H1 (cell line): ENCODE results near the gene COLEC12. TPM values are rescaled to one million over a fixed set of nuclear protein-coding genes. Genes with fewer than 3 reads are reported as not detected.

ENCODE experiments used
- CTCF ChIA-PET: fragments of 300-600 bp; sonication (Branson Sonifier 250); formaldehyde crosslinking; loops from one replicate; lab custom pipeline; 2021; ENCODE audit not compliant: partially characterized antibody; lab: Charles Lee
- POLR2A ChIA-PET: fragments of 300-600 bp; sonication (Branson Sonifier 250); formaldehyde crosslinking; loops from one replicate; lab custom pipeline; 2021; ENCODE audit warnings: inconsistent platforms; ENCODE audit not compliant: partially characterized antibody; lab: Charles Lee
- DNase-seq, 2 experiments: peaks; one replicate each; pipeline versions ENCODE4 v3.0.0 to v3.0.0-alpha.2; 2010 to 2022; ENCODE audit warnings: low spot score in 2 of 2, low read depth in 1 of 2, mixed read lengths in 1 of 2
- FAIRE-seq: peaks from 2 replicates; lab custom pipeline; 2011; peaks lifted over from hg19 to GRCh38; lab: Jason Lieb, UNC
- H2AFZ ChIP-seq: 2 replicates; pipeline ENCODE4 v1.8.1; 2012; ENCODE audit warnings: low read length, inconsistent platforms
- H2AK5ac ChIP-seq: 2 replicates; pipeline ENCODE4 v1.6.1; 2013; ENCODE audit warnings: low read depth, low read length
- H2BK120ac ChIP-seq: replicated peaks from 2 replicates; pipeline ENCODE3; 2013; ENCODE audit warnings: low read depth, low read length, inconsistent platforms
- H2BK12ac ChIP-seq: 2 replicates; pipeline ENCODE4 v1.6.1; 2013; ENCODE audit warnings: low read depth, low read length
- H2BK15ac ChIP-seq: 2 replicates; pipeline ENCODE4 v1.6.1; 2013; ENCODE audit warnings: low read length
- H2BK20ac ChIP-seq: 2 replicates; pipeline ENCODE4 v1.6.1; 2013; ENCODE audit warnings: low read length
- H2BK5ac ChIP-seq: 2 replicates; pipeline ENCODE4 v1.6.1; 2013; ENCODE audit warnings: low read depth, low read length
- H3K14ac ChIP-seq: 2 replicates; pipeline ENCODE4 v1.6.1; 2013; ENCODE audit warnings: inconsistent platforms; ENCODE audit not compliant: insufficient read length
- H3K18ac ChIP-seq: 2 replicates; pipeline ENCODE4 v1.6.1; 2013; ENCODE audit warnings: low read length; ENCODE audit errors: extremely low read depth
- H3K23ac ChIP-seq: 2 replicates; pipeline ENCODE4 v1.6.1; 2013; ENCODE audit warnings: inconsistent platforms; ENCODE audit not compliant: insufficient read length
- H3K23me2 ChIP-seq: 2 replicates; pipeline ENCODE4 v1.6.1; 2013; ENCODE audit warnings: low read depth, low read length
- H3K27ac ChIP-seq: 2 replicates; pipeline ENCODE4 v1.6.1; 2011; ENCODE audit warnings: low read depth, low read length, inconsistent platforms
- H3K27me3 ChIP-seq, 4 experiments: replicated peaks in 1 of 4; 1 replicate in 1 of 4; 2 replicates in 3 of 4; pipeline versions ENCODE4 v1.6.1 to v1.8.1; 2011 to 2013; ENCODE audit warnings: low read length in 3 of 4, mild to moderate bottlenecking in 3 of 4, inconsistent platforms in 2 of 4, mixed read lengths in 2 of 4, moderate library complexity in 1 of 4; ENCODE audit not compliant: control insufficient read depth in 3 of 4, insufficient read depth in 3 of 4; ENCODE audit errors: extremely low read depth in 1 of 4
- H3K36me3 ChIP-seq, 4 experiments: 2 replicates each; pipeline versions ENCODE4 v1.6.1 to v1.8.1; 2011 to 2013; ENCODE audit warnings: mild to moderate bottlenecking in 4 of 4, low read length in 3 of 4, moderate library complexity in 2 of 4, control low read depth in 1 of 4, inconsistent platforms in 1 of 4; ENCODE audit not compliant: insufficient read depth in 4 of 4, control insufficient read depth in 2 of 4
- H3K4ac ChIP-seq: replicated peaks from 2 replicates; pipeline ENCODE3; 2013; ENCODE audit warnings: low read length, low read depth, mixed read lengths, inconsistent platforms; ENCODE audit not compliant: insufficient read length
- H3K4me1 ChIP-seq, 4 experiments: replicated peaks in 1 of 4; 1 replicate in 1 of 4; 2 replicates in 3 of 4; pipeline versions ENCODE4 v1.6.1 to v1.8.1; 2011 to 2013; ENCODE audit warnings: low read length in 3 of 4, inconsistent platforms in 2 of 4, mixed read lengths in 1 of 4; ENCODE audit not compliant: insufficient read depth in 4 of 4, control insufficient read depth in 3 of 4
- H3K4me2 ChIP-seq, 2 experiments: 2 replicates each; pipeline versions ENCODE4 v1.6.1 to v1.8.1; 2011 to 2013; ENCODE audit warnings: low read depth in 2 of 2, low read length in 2 of 2, control low read depth in 1 of 2, inconsistent platforms in 1 of 2, mild to moderate bottlenecking in 1 of 2; ENCODE audit not compliant: insufficient read depth in 1 of 2
- H3K4me3 ChIP-seq, 4 experiments: fragments of 200-600, 300-600 bp in 1 of 4; sonication (generic), shearing (Covaris generic), sonication (Bioruptor Twin) in 1 of 4; 2 replicates each; pipeline versions ENCODE4 v1.5.1 to v1.8.1; 2011 to 2016; ENCODE audit warnings: low read length in 4 of 4, low read depth in 3 of 4, control low read depth in 2 of 4, inconsistent platforms in 2 of 4, mild to moderate bottlenecking in 2 of 4, mixed read lengths in 1 of 4, moderate library complexity in 1 of 4; ENCODE audit not compliant: insufficient read depth in 2 of 4; ENCODE audit errors: extremely low read depth in 1 of 4
- H3K56ac ChIP-seq: replicated peaks from 2 replicates; pipeline ENCODE3; 2013; ENCODE audit warnings: low read depth, mild to moderate bottlenecking, mixed read lengths, low read length, inconsistent platforms; ENCODE audit not compliant: insufficient read length
- H3K79me1 ChIP-seq: 2 replicates; pipeline ENCODE4 v1.6.1; 2013; ENCODE audit warnings: low read depth, low read length, control low read depth
- H3K79me2 ChIP-seq, 2 experiments: 2 replicates each; pipeline versions ENCODE4 v1.6.1 to v1.8.1; 2012 to 2013; ENCODE audit warnings: low read length in 2 of 2, mild to moderate bottlenecking in 2 of 2, inconsistent platforms in 1 of 2; ENCODE audit not compliant: insufficient read depth in 2 of 2, control insufficient read depth in 1 of 2
- H3K9ac ChIP-seq, 4 experiments: replicated peaks in 1 of 4; 1 replicate in 1 of 4; 2 replicates in 3 of 4; pipeline versions ENCODE4 v1.6.1 to v1.8.1; 2011 to 2013; ENCODE audit warnings: low read depth in 3 of 4, low read length in 3 of 4, control low read depth in 2 of 4, mild to moderate bottlenecking in 2 of 4, moderate library complexity in 2 of 4, inconsistent platforms in 1 of 4; ENCODE audit errors: extremely low read depth in 1 of 4
- H3K9me3 ChIP-seq, 2 experiments: 2 replicates each; pipeline versions ENCODE4 v1.6.1 to v1.8.1; 2012 to 2013; ENCODE audit warnings: mild to moderate bottlenecking in 2 of 2, moderate library complexity in 2 of 2, control low read depth in 1 of 2, inconsistent platforms in 1 of 2, low read depth in 1 of 2, low read length in 1 of 2, mixed read lengths in 1 of 2; ENCODE audit not compliant: insufficient read depth in 2 of 2
- H4K20me1 ChIP-seq, 2 experiments: replicated peaks in 1 of 2; 2 replicates each; pipeline versions ENCODE3 to v1.8.1; 2011 to 2013; ENCODE audit warnings: inconsistent platforms in 2 of 2, low read length in 2 of 2, mild to moderate bottlenecking in 1 of 2; ENCODE audit not compliant: insufficient read depth in 2 of 2, control insufficient read depth in 1 of 2
- H4K5ac ChIP-seq: 2 replicates; pipeline ENCODE4 v1.6.1; 2013; ENCODE audit warnings: low read length, low read depth, mixed read lengths, inconsistent platforms; ENCODE audit not compliant: insufficient read length
- H4K8ac ChIP-seq: 2 replicates; pipeline ENCODE4 v1.8.0; 2013; ENCODE audit warnings: mild to moderate bottlenecking, moderate library complexity, low read length, inconsistent platforms; ENCODE audit not compliant: insufficient read depth; ENCODE audit errors: extremely low read depth
- H4K91ac ChIP-seq: replicated peaks from 2 replicates; pipeline ENCODE3; 2013; ENCODE audit warnings: low read length, mixed read lengths, inconsistent platforms; ENCODE audit not compliant: insufficient read length
- CHD2 ChIP-seq: IDR thresholded peaks from 2 replicates; pipeline ENCODE4 v1.6.1; 2012; ENCODE audit warnings: low read length, improper control_type of control experiment
- FOSL1 ChIP-seq: IDR thresholded peaks from 2 replicates; pipeline ENCODE4 v1.6.1; 2011; ENCODE audit warnings: mild to moderate bottlenecking, low read depth, low read length, moderate library complexity; ENCODE audit not compliant: insufficient read depth
- MAFK ChIP-seq: IDR thresholded peaks from 2 replicates; pipeline ENCODE4 v1.6.1; 2012; ENCODE audit warnings: low read depth, mild to moderate bottlenecking, improper control_type of control experiment, low read length
- PHF8 ChIP-seq: fragments of 200-600 bp; sonication (generic); conservative IDR thresholded peaks from 2 replicates; pipeline ENCODE4 v1.7.1; 2012; ENCODE audit warnings: low read depth, mild to moderate bottlenecking, inconsistent platforms, low read length, moderate library complexity
- SAP30 ChIP-seq: fragments of 300-600 bp; sonication (generic); IDR thresholded peaks from 2 replicates; pipeline ENCODE4 v1.7.1; 2012; ENCODE audit warnings: low read length, moderate library complexity, mild to moderate bottlenecking, inconsistent platforms; ENCODE audit not compliant: insufficient read depth, insufficient replicate concordance
- SP1 ChIP-seq: IDR thresholded peaks from 2 replicates; pipeline ENCODE4 v1.6.1; 2011; ENCODE audit warnings: low read depth, low read length
- SP2 ChIP-seq: IDR thresholded peaks from 2 replicates; pipeline ENCODE4 v1.6.1; 2012; ENCODE audit warnings: mild to moderate bottlenecking, low read length, inconsistent platforms
- SP4 ChIP-seq: IDR thresholded peaks from 2 replicates; pipeline ENCODE4 v1.6.1; 2012; ENCODE audit warnings: low read length, inconsistent platforms
- TAF7 ChIP-seq: optimal IDR thresholded peaks from 2 replicates; pipeline ENCODE3; 2011; ENCODE audit warnings: low read depth, mild to moderate bottlenecking, inconsistent platforms, low read length, moderate library complexity, borderline replicate concordance
- WGBS, 2 experiments: shearing (Covaris generic) in 1 of 2; methylation state at CpG; one replicate each; pipeline versions ENCODE4 v1.1.6 to v1.1.7; 2013 to 2015; ENCODE audit warnings: low lambda C conversion rate in 2 of 2, mixed read lengths in 2 of 2, inconsistent platforms in 1 of 2, low coverage in 1 of 2, missing lambda C conversion rate in 1 of 2; ENCODE audit not compliant: insufficient replicate concordance in 2 of 2, insufficient coverage in 1 of 2, insufficient read length in 1 of 2; ENCODE audit errors: extremely low coverage in 1 of 2, missing lambda C conversion rate in 1 of 2; 5-methylcytosine and 5-hydroxymethylcytosine counted together
- polyA plus RNA-seq, 7 experiments: library from polyadenylated mRNA; depleted of rRNA in 3 of 7; stranded (reverse) in 5 of 7; unstranded in 2 of 7; fragments of >200 nt in 5 of 7; fragments of 200-250 nt in 2 of 7; gene quantifications; 1 replicate in 5 of 7; 2 replicates in 1 of 7; 4 replicates in 1 of 7; pipeline versions ENCODE4 v1.2.1 to v1.2.3, GENCODE V29; 2011 to 2013; ENCODE audit warnings: missing spikeins in 2 of 7, mixed read lengths in 2 of 7
- total RNA-seq: library from RNA; stranded (reverse); fragmentation: NEBNext Ultra II Directional; extraction: Animal tissue kit (Norgen Biotek cat#: 25700); gene quantifications from 2 replicates; pipeline ENCODE4 v1.2.1, GENCODE V29; 2021
- TF ChIP-seq, protein P1 (sequence below): IDR thresholded peaks from 2 replicates; pipeline ENCODE4 v1.6.1; 2011; ENCODE audit warnings: low read depth, mild to moderate bottlenecking, low read length; ENCODE audit not compliant: insufficient read depth
- TF ChIP-seq, protein P2 (sequence below), 3 experiments: IDR thresholded peaks; 1 replicate in 2 of 3; 2 replicates in 1 of 3; pipeline versions ENCODE4 v1.5.1 to v1.6.1; 2011; ENCODE audit warnings: low read length in 3 of 3, mild to moderate bottlenecking in 3 of 3, inconsistent platforms in 2 of 3, low read depth in 1 of 3, moderate library complexity in 1 of 3; ENCODE audit not compliant: insufficient read depth in 1 of 3; ENCODE audit errors: control extremely low read depth in 1 of 3

Gene COLEC12
- total and polyA plus RNA-seq, 2 of the 8 experiments (the other 6 are each of a cell fraction or from before 2014, with no cell fraction given) = 0.44 to 2.3 TPM

DNA sequence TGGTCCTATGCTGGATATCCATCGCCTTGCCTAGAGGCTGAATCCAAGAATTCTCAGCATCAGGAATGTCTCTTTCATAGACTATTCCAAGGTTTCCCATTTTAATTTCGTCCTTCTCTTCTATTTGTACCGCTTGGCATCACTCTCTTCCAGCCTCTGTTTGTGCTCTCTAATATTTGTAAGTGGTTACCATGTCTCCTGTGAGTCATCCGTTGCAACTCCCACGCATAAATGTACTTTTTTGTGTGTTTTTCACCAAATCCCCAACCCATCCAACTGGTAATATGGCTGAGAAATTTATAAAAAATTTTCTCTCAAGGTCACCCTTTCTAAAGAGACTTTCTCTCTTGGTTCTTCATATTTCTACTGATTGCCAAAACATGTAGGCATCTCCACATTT, 21.8 kb downstream of the COLEC12 start:
- Histone ChIP-seq H3K9me3 (no peaks in the 10 kb centered on the region), H2BK15ac (no peak overlapping the region), H2BK120ac (no peak overlapping the region), H3K9ac (no peak overlapping the region), H3K27ac (no peak overlapping the region), H4K91ac (no peak overlapping the region), H3K56ac (no peak overlapping the region), H2BK20ac (no peak overlapping the region), H2BK12ac (no peak overlapping the region), H3K36me3 (no peaks in the 10 kb centered on the region), H4K5ac (no peak overlapping the region), H3K79me1 (no peaks in the 10 kb centered on the region), H4K8ac (no peak overlapping the region), H2AK5ac (no peak overlapping the region), H2BK5ac (no peak overlapping the region), H3K23ac (no peak overlapping the region), H3K4me2 (no peak overlapping the region), H3K79me2 (no peaks in the 10 kb centered on the region), H4K20me1 (no peaks in the 10 kb centered on the region), H3K4me1 (peaks cover 5 to 17% (median 10%) of the 10 kb centered on the region in 4 experiments), H3K23me2 (no peaks in the 10 kb centered on the region), H3K4me3 (no peak overlapping the region), H3K4ac (no peak overlapping the region), H3K27me3 (no peaks in the 10 kb centered on the region; a peak in 1 of 7 replicates), H3K18ac (no peak overlapping the region), H3K14ac (no peak overlapping the region), H2AFZ (no peak overlapping the region)
- ChIA-PET POLR2A (no interaction called here), CTCF (interaction anchor here (0.8 to 3.5 kb wide), 10 partner anchors 8 to 191 kb away, joined by 3 to 20 read pairs (median 4); no protein-coding TSS in a partner anchor)
- DNase-seq = no peak
- FAIRE-seq = no peak
- 93% methylated on average over 5 of the region's 5 CpGs; no CpG with 5 or more reads in 1 of the 2 experiments for WGBS, 2 experiments
- TF ChIP-seq SP4 = no peak
- TF ChIP-seq, protein P1, sequence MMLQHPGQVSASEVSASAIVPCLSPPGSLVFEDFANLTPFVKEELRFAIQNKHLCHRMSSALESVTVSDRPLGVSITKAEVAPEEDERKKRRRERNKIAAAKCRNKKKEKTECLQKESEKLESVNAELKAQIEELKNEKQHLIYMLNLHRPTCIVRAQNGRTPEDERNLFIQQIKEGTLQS = no peak
- no peak for TF ChIP-seq SP1
- no peak for TF ChIP-seq TAF7
- no peak for TF ChIP-seq MAFK
- TF ChIP-seq FOSL1 = no peak
- TF ChIP-seq SAP30 = no peak
- TF ChIP-seq SP2 = no peak
- no peak for TF ChIP-seq CHD2
- TF ChIP-seq, protein P2, sequence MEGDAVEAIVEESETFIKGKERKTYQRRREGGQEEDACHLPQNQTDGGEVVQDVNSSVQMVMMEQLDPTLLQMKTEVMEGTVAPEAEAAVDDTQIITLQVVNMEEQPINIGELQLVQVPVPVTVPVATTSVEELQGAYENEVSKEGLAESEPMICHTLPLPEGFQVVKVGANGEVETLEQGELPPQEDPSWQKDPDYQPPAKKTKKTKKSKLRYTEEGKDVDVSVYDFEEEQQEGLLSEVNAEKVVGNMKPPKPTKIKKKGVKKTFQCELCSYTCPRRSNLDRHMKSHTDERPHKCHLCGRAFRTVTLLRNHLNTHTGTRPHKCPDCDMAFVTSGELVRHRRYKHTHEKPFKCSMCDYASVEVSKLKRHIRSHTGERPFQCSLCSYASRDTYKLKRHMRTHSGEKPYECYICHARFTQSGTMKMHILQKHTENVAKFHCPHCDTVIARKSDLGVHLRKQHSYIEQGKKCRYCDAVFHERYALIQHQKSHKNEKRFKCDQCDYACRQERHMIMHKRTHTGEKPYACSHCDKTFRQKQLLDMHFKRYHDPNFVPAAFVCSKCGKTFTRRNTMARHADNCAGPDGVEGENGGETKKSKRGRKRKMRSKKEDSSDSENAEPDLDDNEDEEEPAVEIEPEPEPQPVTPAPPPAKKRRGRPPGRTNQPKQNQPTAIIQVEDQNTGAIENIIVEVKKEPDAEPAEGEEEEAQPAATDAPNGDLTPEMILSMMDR (IDR thresholded peaks at IDR 0.05; ENCODE audit: control extremely low read depth in 1 of 3, insufficient read depth in 1 of 3, low read depth in 1 of 3, low read length in 3 of 3) = no peak
- no peak for TF ChIP-seq PHF8
